IPS-15b (cell line): Measurements from ENCODE around the gene ATP6V1B1.

Experiments used
- H3K27me3 ChIP-seq: one replicate; pipeline ENCODE4 v1.6.1; 2013; ENCODE audit warnings: low read length; ENCODE audit not compliant: control insufficient read depth, insufficient read depth
- H3K36me3 ChIP-seq: one replicate; pipeline ENCODE4 v1.6.1; 2013; ENCODE audit warnings: low read length; ENCODE audit not compliant: control insufficient read depth, insufficient read depth
- H3K4me1 ChIP-seq: one replicate; pipeline ENCODE4 v1.6.1; 2013; ENCODE audit warnings: mild to moderate bottlenecking, low read length; ENCODE audit not compliant: control insufficient read depth, insufficient read depth
- H3K4me3 ChIP-seq: one replicate; pipeline ENCODE4 v1.5.1; 2013; ENCODE audit warnings: low read depth, low read length
- H3K9ac ChIP-seq: one replicate; pipeline ENCODE4 v1.6.1; 2013; ENCODE audit warnings: low read depth, mild to moderate bottlenecking, low read length
- H3K9me3 ChIP-seq: one replicate; pipeline ENCODE4 v1.6.1; 2013; ENCODE audit warnings: mild to moderate bottlenecking, low read length; ENCODE audit not compliant: control insufficient read depth, insufficient read depth

Gene ATP6V1B1

GRCh38 chr2:70921839-70922234 is 13.9 kb upstream of the ATP6V1B1 start:
- Histone ChIP-seq H3K36me3 (no peaks in the 10 kb centered on the region), H3K4me1 (peaks cover 8% of the 10 kb centered on the region), H3K9ac (no peak overlapping the region), H3K9me3 (no peaks in the 10 kb centered on the region), H3K27me3 (peaks cover 25% of the 10 kb centered on the region), H3K4me3 (no peak overlapping the region)

GRCh38 chr2:70922235-70923234 is 13.2 kb upstream of the ATP6V1B1 start:
- Histone ChIP-seq H3K4me3 (no peak overlapping the region), H3K9ac (no peak overlapping the region), H3K4me1 (peaks cover 8% of the 10 kb centered on the region), H3K27me3 (peaks cover 22% of the 10 kb centered on the region), H3K9me3 (no peaks in the 10 kb centered on the region), H3K36me3 (no peaks in the 10 kb centered on the region)

GRCh38 chr2:70923378-70924015 is 12.2 kb upstream of the ATP6V1B1 start:
- H3K4me1 ChIP-seq, result peaks cover 8% of the 10 kb centered on the region
- H3K27me3 ChIP-seq, result peaks cover 19% of the 10 kb centered on the region
- H3K4me3 ChIP-seq, result no peak overlapping the region
- H3K9me3 ChIP-seq, result no peaks in the 10 kb centered on the region
- no peak overlapping the region for H3K9ac ChIP-seq
- H3K36me3 ChIP-seq, result no peaks in the 10 kb centered on the region

- Histone ChIP-seq H3K4me1 (peaks cover 8% of the 10 kb centered on the region), H3K4me3 (no peak overlapping the region), H3K36me3 (no peaks in the 10 kb centered on the region), H3K9me3 (no peaks in the 10 kb centered on the region), H3K27me3 (peaks cover 26% of the 10 kb centered on the region), H3K9ac (no peak overlapping the region)
Measured at GRCh38 chr2:70926042-70926441, 9.7 kb upstream of the ATP6V1B1 start.

- Histone ChIP-seq H3K36me3 (no peaks in the 10 kb centered on the region), H3K4me3 (no peak overlapping the region), H3K4me1 (peaks cover 4% of the 10 kb centered on the region), H3K9ac (no peak overlapping the region), H3K9me3 (no peaks in the 10 kb centered on the region), H3K27me3 (peaks cover 22% of the 10 kb centered on the region)
Measured at GRCh38 chr2:70927138-70927537, 8.6 kb upstream of the ATP6V1B1 start.

GRCh38 chr2:70927641-70928040 is 8.1 kb upstream of the ATP6V1B1 start:
- Histone ChIP-seq H3K9me3 (no peaks in the 10 kb centered on the region), H3K4me3 (no peak overlapping the region), H3K36me3 (no peaks in the 10 kb centered on the region), H3K9ac (no peak overlapping the region), H3K4me1 (peaks cover 2% of the 10 kb centered on the region), H3K27me3 (peaks cover 22% of the 10 kb centered on the region)

GRCh38 chr2:70928366-70928765 is 7.3 kb upstream of the ATP6V1B1 start:
- H3K9ac ChIP-seq, result no peak overlapping the region
- H3K27me3 ChIP-seq, result peaks cover 23% of the 10 kb centered on the region
- H3K4me1 ChIP-seq, result no peaks in the 10 kb centered on the region
- H3K4me3 ChIP-seq, result no peak overlapping the region
- H3K36me3 ChIP-seq, result no peaks in the 10 kb centered on the region
- no peaks in the 10 kb centered on the region for H3K9me3 ChIP-seq

- no peaks in the 10 kb centered on the region for H3K9me3 ChIP-seq
- no peak overlapping the region for H3K9ac ChIP-seq
- peaks cover 4% of the 10 kb centered on the region for H3K4me1 ChIP-seq
- no peak overlapping the region for H3K4me3 ChIP-seq
- H3K36me3 ChIP-seq, result no peaks in the 10 kb centered on the region
- H3K27me3 ChIP-seq, result peaks cover 32% of the 10 kb centered on the region
Measured at GRCh38 chr2:70930371-70931329, 5.0 kb upstream of the ATP6V1B1 start.

GRCh38 chr2:70931376-70932000 is 4.2 kb upstream of the ATP6V1B1 start:
- Histone ChIP-seq H3K4me1 (peaks cover 4% of the 10 kb centered on the region), H3K9me3 (no peaks in the 10 kb centered on the region), H3K36me3 (no peaks in the 10 kb centered on the region), H3K27me3 (peaks cover 30% of the 10 kb centered on the region), H3K9ac (no peak overlapping the region), H3K4me3 (no peak overlapping the region)

- H3K9me3 ChIP-seq, result no peaks in the 10 kb centered on the region
- no peak overlapping the region for H3K9ac ChIP-seq
- H3K36me3 ChIP-seq, result no peaks in the 10 kb centered on the region
- peaks cover 8% of the 10 kb centered on the region for H3K4me1 ChIP-seq
- peaks cover 36% of the 10 kb centered on the region for H3K27me3 ChIP-seq
- H3K4me3 ChIP-seq, result no peak overlapping the region
Measured at GRCh38 chr2:70932631-70933230, 3.0 kb upstream of the ATP6V1B1 start.
